T-cell (primary cell): Measurements from ENCODE around the gene ELP6. TPM values are rescaled to one million over a fixed set of nuclear protein-coding genes. Genes with fewer than 3 reads are reported as not detected.
"Not testable (repeated sequence)": the region's sequence is repeated elsewhere in the genome, so short reads cannot be mapped to it uniquely, and the experiment has no call there.

Source experiments
- ATAC-seq, 4 experiments: fragments of 200-7000 bp in 3 of 4; fragments of 150-1000 bp in 1 of 4; cut with Tn5 transposase; replicated peaks in 1 of 4; 1 replicate in 3 of 4; 2 replicates in 1 of 4; pipeline ENCODE4 v1.10.0; 2021; ENCODE audit warnings: moderate library complexity in 3 of 4, mild to moderate bottlenecking in 2 of 4, moderate number of reproducible peaks in 1 of 4
- CTCF ChIA-PET, 2 donors: fragments of 300-600 bp; sonication (Branson Sonifier 250); formaldehyde crosslinking; loops; one replicate each; lab custom pipeline; 2022; ENCODE audit warnings: antibody characterized with exemption in 2 of 2; lab: Charles Lee
- POLR2A ChIA-PET, 2 donors: fragments of 300-600 bp; sonication (Branson Sonifier 250); formaldehyde crosslinking; loops; one replicate each; lab custom pipeline; 2022; ENCODE audit warnings: antibody characterized with exemption in 2 of 2; lab: Charles Lee
- DNase-seq, 35 experiments: peaks; one replicate each; pipeline versions ENCODE4 v3.0.0 to v3.0.0-alpha.2; 2013 to 2023
- H3K27ac ChIP-seq: one replicate; pipeline ENCODE4 v1.5.1; 2013; ENCODE audit warnings: low read length
- H3K27me3 ChIP-seq, 2 experiments: replicated peaks in 1 of 2; 1 replicate in 1 of 2; 2 replicates in 1 of 2; pipeline versions ENCODE4 v1.6.1 to v1.7.0; 2013; ENCODE audit warnings: low read length in 1 of 2, mixed read lengths in 1 of 2; ENCODE audit not compliant: control insufficient read depth in 2 of 2, insufficient read depth in 2 of 2; ENCODE audit errors: extremely low read depth in 1 of 2
- H3K36me3 ChIP-seq, 2 donors: 1 replicate in 1 of 2; 2 replicates in 1 of 2; pipeline versions ENCODE4 v1.6.1 to v1.7.0; 2013; ENCODE audit warnings: low read length in 1 of 2; ENCODE audit not compliant: control insufficient read depth in 2 of 2, insufficient read depth in 1 of 2; ENCODE audit errors: extremely low read depth in 1 of 2
- H3K4me1 ChIP-seq, 2 experiments: 1 replicate in 1 of 2; 2 replicates in 1 of 2; pipeline versions ENCODE4 v1.6.1 to v1.7.0; 2013; ENCODE audit warnings: low read length in 2 of 2, mixed read lengths in 1 of 2; ENCODE audit not compliant: insufficient read depth in 2 of 2, control insufficient read depth in 1 of 2; ENCODE audit errors: extremely low read depth in 1 of 2
- H3K4me3 ChIP-seq, 2 donors: 1 replicate in 1 of 2; 2 replicates in 1 of 2; pipeline versions ENCODE4 v1.5.1 to v1.7.0; 2013; ENCODE audit warnings: mild to moderate bottlenecking in 2 of 2, low read length in 1 of 2, moderate library complexity in 1 of 2; ENCODE audit not compliant: control insufficient read depth in 1 of 2; ENCODE audit errors: extremely low read depth in 1 of 2
- H3K9me3 ChIP-seq: 2 replicates; pipeline ENCODE4 v1.7.0; 2013
- H3K27ac Mint-ChIP-seq, 2 donors: one replicate each; pipeline ENCODE4 v1.8.0; 2020 to 2021; ENCODE audit warnings: mild to moderate bottlenecking in 2 of 2, mixed read lengths in 2 of 2
- H3K27me3 Mint-ChIP-seq, 2 donors: one replicate each; pipeline ENCODE4 v1.8.0; 2021 to 2022; ENCODE audit warnings: mixed read lengths in 2 of 2
- H3K36me3 Mint-ChIP-seq: one replicate; pipeline ENCODE4 v1.8.0; 2021; ENCODE audit warnings: mixed read lengths
- H3K4me1 Mint-ChIP-seq, 3 donors: one replicate each; pipeline ENCODE4 v1.8.0; 2020 to 2022; ENCODE audit warnings: mixed read lengths in 3 of 3, mild to moderate bottlenecking in 1 of 3
- H3K4me3 Mint-ChIP-seq, 3 donors: one replicate each; pipeline ENCODE4 v1.8.0; 2020 to 2022; ENCODE audit warnings: mild to moderate bottlenecking in 3 of 3, mixed read lengths in 3 of 3, moderate library complexity in 3 of 3
- H3K9me3 Mint-ChIP-seq, 3 donors: one replicate each; pipeline ENCODE4 v1.8.0; 2020 to 2022; ENCODE audit warnings: mixed read lengths in 3 of 3
- WGBS: methylation state at CpG from one replicate; pipeline ENCODE4 v1.1.5; 2013; ENCODE audit warnings: missing lambda C conversion rate; ENCODE audit not compliant: insufficient coverage; 5-methylcytosine and 5-hydroxymethylcytosine counted together
- total RNA-seq, 35 experiments: library from RNA in 6 of 35; stranded (reverse) in 6 of 35; fragments of 120-200 nt in 1 of 35; gene quantifications; one replicate each; pipeline versions ENCODE4 v1.2.1 to v1.2.4 and lab custom pipeline; 2013 to 2026

ELP6 gene
- total RNA-seq, 5 donors from 2014 or later (not counting 1 experiment from before 2014, with no cell fraction given): 22.3 to 31.4 (median 27.2) TPM

- H3K9me3 ChIP-seq: no peaks in the 10 kb centered on the region
- H3K4me3 ChIP-seq: no peak overlapping the region
- no peaks in the 10 kb centered on the region for H3K27me3 ChIP-seq
- ChIA-PET POLR2A (interaction anchor here in 1 of 2 donors (0.6 kb wide), 1 partner anchor 673 kb away, joined by 4 read pairs; no protein-coding TSS in a partner anchor), CTCF (interaction anchor here in 1 of 2 donors (0.6 kb wide), 1 partner anchor 16 kb away, joined by 6 read pairs; no protein-coding TSS in a partner anchor)
- H3K27ac Mint-ChIP-seq: no peak overlapping the region
- no peak for DNase-seq
- H3K27ac ChIP-seq: no peak overlapping the region
- 100% methylated on average over 2 of the region's 2 CpGs for WGBS
- no peak for ATAC-seq
- H3K4me1 ChIP-seq: peaks cover 0 to 13% of the 10 kb centered on the region in 2 experiments
- no peaks in the 10 kb centered on the region for H3K36me3 ChIP-seq
- no peaks in the 10 kb centered on the region for H3K36me3 Mint-ChIP-seq
- H3K4me1 Mint-ChIP-seq: peaks cover 0 to 9% (median 6%) of the 10 kb centered on the region in 3 donors
- H3K27me3 Mint-ChIP-seq: no peaks in the 10 kb centered on the region
- H3K9me3 Mint-ChIP-seq: no peaks in the 10 kb centered on the region
- no peak overlapping the region for H3K4me3 Mint-ChIP-seq
Observed at GRCh38 chr3:47517937-47518336, 4.4 kb upstream of the ELP6 start.

- no CpG with 5 or more reads among the region's 5 CpGs for WGBS
- Mint-ChIP-seq H3K4me1 (peaks cover 17 to 22% (median 17%) of the 10 kb centered on the region in 3 donors), H3K27me3 (no peaks in the 10 kb centered on the region), H3K9me3 (no peaks in the 10 kb centered on the region), H3K27ac (peak overlapping the region in 1 of 2 donors; percentile 38), H3K36me3 (no peaks in the 10 kb centered on the region), H3K4me3 (no peak overlapping the region)
- Histone ChIP-seq H3K27ac (no peak overlapping the region), H3K27me3 (no peaks in the 10 kb centered on the region), H3K9me3 (no peaks in the 10 kb centered on the region), H3K4me3 (no peak overlapping the region), H3K4me1 (peaks cover 0 to 21% of the 10 kb centered on the region in 2 experiments), H3K36me3 (peaks cover under 1 to 1% of the 10 kb centered on the region in 2 donors)
- DNase-seq: no peak
- ChIA-PET POLR2A (interaction anchor here in 1 of 2 donors (0.6 kb wide), 1 partner anchor 1693 kb away, joined by 3 read pairs; no protein-coding TSS in a partner anchor), CTCF (no interaction called here)
- no peak for ATAC-seq
Observed at GRCh38 chr3:47515864-47516319, 2.4 kb upstream of the ELP6 start.

- H3K9me3 Mint-ChIP-seq: no peaks in the 10 kb centered on the region
- H3K27ac Mint-ChIP-seq: peak overlapping the region; percentile 31 to 79
- no peak for ATAC-seq
- H3K4me3 ChIP-seq: no peak overlapping the region
- no peaks in the 10 kb centered on the region for H3K27me3 Mint-ChIP-seq
- ChIA-PET CTCF (no interaction called here), POLR2A (no interaction called here)
- peaks cover 0 to 21% of the 10 kb centered on the region in 2 experiments for H3K4me1 ChIP-seq
- peaks cover 17 to 24% (median 22%) of the 10 kb centered on the region in 3 donors for H3K4me1 Mint-ChIP-seq
- H3K36me3 ChIP-seq: peaks cover 7 to 9% of the 10 kb centered on the region in 2 donors
- H3K27me3 ChIP-seq: no peaks in the 10 kb centered on the region
- no peak overlapping the region for H3K27ac ChIP-seq
- H3K9me3 ChIP-seq: no peaks in the 10 kb centered on the region
- H3K36me3 Mint-ChIP-seq: peaks cover 4% of the 10 kb centered on the region
- WGBS: 100% methylated on average over 2 of the region's 5 CpGs
- DNase-seq: no peak
- H3K4me3 Mint-ChIP-seq: peak overlapping the region; percentile 48 to 69 (median 68)
Observed at GRCh38 chr3:47515100-47515499, 1.6 kb upstream of the ELP6 start.

DNA sequence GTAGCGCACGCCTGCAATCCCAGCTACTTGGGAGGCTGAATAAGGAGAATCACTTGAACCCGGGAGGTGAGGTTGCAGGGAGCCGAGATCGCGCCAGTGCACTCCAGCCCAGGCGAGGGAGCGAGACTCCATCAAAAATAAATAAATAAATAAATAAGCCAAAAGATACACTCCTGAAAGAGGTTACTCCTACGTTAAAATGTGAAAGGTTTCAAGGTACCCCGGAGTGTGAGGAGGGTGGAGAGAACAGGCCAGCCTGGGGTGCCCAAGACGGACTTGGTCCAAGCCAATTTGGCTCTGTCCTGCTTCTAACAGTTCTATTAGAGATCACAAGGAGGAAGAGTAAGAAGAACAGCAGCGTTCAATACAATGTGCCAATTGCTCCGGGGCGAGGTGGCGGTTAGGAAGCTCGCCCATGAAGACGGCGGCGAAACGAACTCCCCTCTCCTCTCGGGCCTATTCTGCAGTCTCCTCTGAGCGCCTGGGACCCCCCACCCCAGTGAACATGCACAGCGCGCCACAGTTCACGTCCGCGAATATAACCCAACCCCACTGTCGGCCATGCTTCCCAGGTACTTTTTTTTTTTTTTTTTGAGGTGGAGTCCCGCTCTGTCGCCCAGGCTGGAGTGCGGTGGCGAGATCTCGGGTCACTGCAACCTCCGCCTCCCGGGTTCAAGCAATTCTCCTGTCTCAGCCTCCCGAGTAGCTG lies 942 bp downstream of the ELP6 start:
- ChIA-PET CTCF (interaction anchor here in 1 of 2 donors (0.9 kb wide), 1 partner anchor 92 kb away, joined by 3 read pairs; no protein-coding TSS in a partner anchor), POLR2A (interaction anchor here in 1 of 2 donors (0.7 kb wide), 1 partner anchor 31 kb away, joined by 4 read pairs; no protein-coding TSS in a partner anchor)
- no peak for ATAC-seq
- Histone ChIP-seq H3K27me3 (no peaks in the 10 kb centered on the region), H3K4me1 (peaks cover 0 to 21% of the 10 kb centered on the region in 2 experiments), H3K27ac (peak overlapping the region; percentile 94), H3K4me3 (peak overlapping the region; percentile 95 to 99), H3K36me3 (peaks cover 11 to 26% of the 10 kb centered on the region in 2 donors), H3K9me3 (no peaks in the 10 kb centered on the region)
- Mint-ChIP-seq H3K9me3 (no peaks in the 10 kb centered on the region), H3K4me3 (peak overlapping the region; percentile 95 to 96 (median 96)), H3K36me3 (peaks cover 15% of the 10 kb centered on the region), H3K27ac (peak overlapping the region; percentile 99), H3K4me1 (peaks cover 17 to 28% (median 24%) of the 10 kb centered on the region in 3 donors), H3K27me3 (no peaks in the 10 kb centered on the region)
- WGBS: under 1% methylated on average over 27 of the region's 36 CpGs
- DNase-seq: peak in 24 of 35 experiments; percentile 4 to 46 (median 14)

- DNase-seq, H3K27me3 Mint-ChIP-seq, ATAC-seq, H3K27ac Mint-ChIP-seq, H3K4me1 ChIP-seq, H3K27me3 ChIP-seq, H3K4me1 Mint-ChIP-seq, CTCF ChIA-PET, H3K27ac ChIP-seq, H3K4me3 ChIP-seq, H3K4me3 Mint-ChIP-seq, H3K9me3 Mint-ChIP-seq, H3K9me3 ChIP-seq: not testable (repeated sequence)
- peaks cover 17 to 61% of the 10 kb centered on the region in 2 donors for H3K36me3 ChIP-seq
- no CpG with 5 or more reads among the region's 6 CpGs for WGBS
- POLR2A ChIA-PET: interaction anchor here in 1 of 2 donors (0.7 kb wide), 1 partner anchor 1205 kb away, joined by 4 read pairs; no protein-coding TSS in a partner anchor
- H3K36me3 Mint-ChIP-seq: peaks cover 40% of the 10 kb centered on the region
Observed at GRCh38 chr3:47505267-47505666, 8.2 kb downstream of the ELP6 start.

- peaks cover 19 to 58% of the 10 kb centered on the region in 2 donors for H3K36me3 ChIP-seq
- POLR2A ChIA-PET: no interaction called here
- H3K4me3 Mint-ChIP-seq: no peak overlapping the region
- CTCF ChIA-PET: no interaction called here
- H3K4me1 ChIP-seq: no peaks in the 10 kb centered on the region
- H3K27ac ChIP-seq: no peak overlapping the region
- H3K4me1 Mint-ChIP-seq: peaks cover 0 to 7% (median 0%) of the 10 kb centered on the region in 3 donors
- DNase-seq (no peak), ATAC-seq (no peak)
- no peak overlapping the region for H3K27ac Mint-ChIP-seq
- no peak overlapping the region for H3K4me3 ChIP-seq
- H3K27me3 ChIP-seq: no peaks in the 10 kb centered on the region
- no peaks in the 10 kb centered on the region for H3K9me3 Mint-ChIP-seq
- no peaks in the 10 kb centered on the region for H3K9me3 ChIP-seq
- 98% methylated on average over 7 of the region's 7 CpGs for WGBS
- H3K27me3 Mint-ChIP-seq: no peaks in the 10 kb centered on the region
- peaks cover 43% of the 10 kb centered on the region for H3K36me3 Mint-ChIP-seq
Observed at GRCh38 chr3:47504113-47504512, 9.4 kb downstream of the ELP6 start.
